ENCODE measurements around the gene OSCP1. TPM values are rescaled to one million over a fixed set of nuclear protein-coding genes. Genes with fewer than 3 reads are reported as not detected.
"Not testable (repeated sequence)": the region's sequence is repeated elsewhere in the genome, so short reads cannot be mapped to it uniquely, and the experiment has no call there.

The OSCP1 gene
- total RNA-seq, result 0.21 TPM

- no peaks in the 10 kb centered on the region for H3K9me3 ChIP-seq (ENCODE audit: low read depth, low read length)
- no peaks in the 10 kb centered on the region for H3K27me3 ChIP-seq (ENCODE audit: insufficient read depth, low read length)
- H3K4me3 ChIP-seq (ENCODE audit: low read length), result peak within 1 kb of the TSS; percentile 62
Observed at GRCh38 chr1:36450270-36450918, at the start of gene OSCP1. Gene OSCP1 (minus strand): TSS chr1:36450451. CDS start chr1:36450369, 82 bp downstream.

GRCh38 chr1:36497207-36497606, 47.0 kb upstream of the OSCP1 start:
- no peaks in the 10 kb centered on the region for H3K9me3 ChIP-seq (ENCODE audit: low read depth, low read length)
- no peaks in the 10 kb centered on the region for H3K27me3 ChIP-seq (ENCODE audit: insufficient read depth, low read length)
- H3K4me1 ChIP-seq (ENCODE audit: insufficient read depth, low read length), result no peaks in the 10 kb centered on the region

More at GRCh38 chr1:36450270-36450918, at the start of gene OSCP1:
- H3K4me1 ChIP-seq (ENCODE audit: insufficient read depth, low read length), result peaks cover 25% of the 10 kb centered on the region

GRCh38 chr1:36494971-36495370, 44.7 kb upstream of the OSCP1 start:
- H3K4me1 ChIP-seq (ENCODE audit: insufficient read depth, low read length), result no peaks in the 10 kb centered on the region
- no peak overlapping the region for H3K4me3 ChIP-seq (ENCODE audit: low read length)
- no peaks in the 10 kb centered on the region for H3K27me3 ChIP-seq (ENCODE audit: insufficient read depth, low read length)
- no peaks in the 10 kb centered on the region for H3K9me3 ChIP-seq (ENCODE audit: low read depth, low read length)

More at GRCh38 chr1:36497207-36497606, 47.0 kb upstream of the OSCP1 start:
- no peak overlapping the region for H3K4me3 ChIP-seq (ENCODE audit: low read length)

- H3K27me3 ChIP-seq (ENCODE audit: insufficient read depth, low read length), result no peaks in the 10 kb centered on the region
- H3K4me1 ChIP-seq (ENCODE audit: insufficient read depth, low read length), result peaks cover 4% of the 10 kb centered on the region
- no peaks in the 10 kb centered on the region for H3K9me3 ChIP-seq (ENCODE audit: low read depth, low read length)
- no peak overlapping the region for H3K4me3 ChIP-seq (ENCODE audit: low read length)
Observed at GRCh38 chr1:36493524-36493923, 43.3 kb upstream of the OSCP1 start.

- no peak overlapping the region for H3K4me3 ChIP-seq (ENCODE audit: low read length)
- no peaks in the 10 kb centered on the region for H3K9me3 ChIP-seq (ENCODE audit: low read depth, low read length)
- H3K27me3 ChIP-seq (ENCODE audit: insufficient read depth, low read length), result no peaks in the 10 kb centered on the region
- peaks cover 13% of the 10 kb centered on the region for H3K4me1 ChIP-seq (ENCODE audit: insufficient read depth, low read length)
Observed at GRCh38 chr1:36492491-36492890, 42.2 kb upstream of the OSCP1 start.

GRCh38 chr1:36489258-36490051, 39.2 kb upstream of the OSCP1 start:
- peaks cover 44% of the 10 kb centered on the region for H3K4me1 ChIP-seq (ENCODE audit: insufficient read depth, low read length)
- H3K4me3 ChIP-seq (ENCODE audit: low read length); H3K9me3 ChIP-seq (ENCODE audit: low read depth, low read length); H3K27me3 ChIP-seq (ENCODE audit: insufficient read depth, low read length): not testable (repeated sequence)

- H3K4me1 ChIP-seq (ENCODE audit: insufficient read depth, low read length), result peaks cover 58% of the 10 kb centered on the region
- H3K4me3 ChIP-seq (ENCODE audit: low read length), result no peak overlapping the region
- no peaks in the 10 kb centered on the region for H3K9me3 ChIP-seq (ENCODE audit: low read depth, low read length)
- no peaks in the 10 kb centered on the region for H3K27me3 ChIP-seq (ENCODE audit: insufficient read depth, low read length)
Observed at GRCh38 chr1:36487906-36488305, 37.7 kb upstream of the OSCP1 start.

- not testable (repeated sequence) for H3K9me3 ChIP-seq (ENCODE audit: low read depth, low read length); H3K4me3 ChIP-seq (ENCODE audit: low read length); H3K27me3 ChIP-seq (ENCODE audit: insufficient read depth, low read length)
- H3K4me1 ChIP-seq (ENCODE audit: insufficient read depth, low read length), result peaks cover 62% of the 10 kb centered on the region
Observed at GRCh38 chr1:36487336-36487725, 37.1 kb upstream of the OSCP1 start.

GRCh38 chr1:36486439-36487335, 36.4 kb upstream of the OSCP1 start:
- Histone ChIP-seq H3K9me3 (ENCODE audit: low read depth, low read length) (no peaks in the 10 kb centered on the region), H3K4me1 (ENCODE audit: insufficient read depth, low read length) (peaks cover 65% of the 10 kb centered on the region), H3K4me3 (ENCODE audit: low read length) (no peak overlapping the region), H3K27me3 (ENCODE audit: insufficient read depth, low read length) (no peaks in the 10 kb centered on the region)

GRCh38 chr1:36486093-36486438, 35.8 kb upstream of the OSCP1 start:
- Histone ChIP-seq H3K9me3 (ENCODE audit: low read depth, low read length) (no peaks in the 10 kb centered on the region), H3K4me3 (ENCODE audit: low read length) (no peak overlapping the region), H3K27me3 (ENCODE audit: insufficient read depth, low read length) (no peaks in the 10 kb centered on the region), H3K4me1 (ENCODE audit: insufficient read depth, low read length) (peaks cover 71% of the 10 kb centered on the region)

- Histone ChIP-seq H3K4me1 (ENCODE audit: insufficient read depth, low read length) (peaks cover 91% of the 10 kb centered on the region), H3K9me3 (ENCODE audit: low read depth, low read length) (no peaks in the 10 kb centered on the region), H3K4me3 (ENCODE audit: low read length) (no peak overlapping the region), H3K27me3 (ENCODE audit: insufficient read depth, low read length) (no peaks in the 10 kb centered on the region)
Observed at GRCh38 chr1:36484099-36484498, 33.8 kb upstream of the OSCP1 start.

GRCh38 chr1:36482724-36483388, 32.6 kb upstream of the OSCP1 start, which contains the start of gene CSF3R:
Gene CSF3R (minus strand): TSS chr1:36482913. CDS start chr1:36479496, 3,417 bp downstream.
- H3K27me3 ChIP-seq (ENCODE audit: insufficient read depth, low read length), result no peaks in the 10 kb centered on the region
- peak within 1 kb of the TSS; percentile 61 for H3K4me3 ChIP-seq (ENCODE audit: low read length)
- H3K9me3 ChIP-seq (ENCODE audit: low read depth, low read length), result no peaks in the 10 kb centered on the region
- H3K4me1 ChIP-seq (ENCODE audit: insufficient read depth, low read length), result peaks cover 84% of the 10 kb centered on the region

- Histone ChIP-seq H3K27me3 (ENCODE audit: insufficient read depth, low read length) (no peaks in the 10 kb centered on the region), H3K4me1 (ENCODE audit: insufficient read depth, low read length) (peaks cover 76% of the 10 kb centered on the region), H3K4me3 (ENCODE audit: low read length) (peak overlapping the region; percentile 61), H3K9me3 (ENCODE audit: low read depth, low read length) (no peaks in the 10 kb centered on the region)
Observed at GRCh38 chr1:36481771-36482723, 31.8 kb upstream of the OSCP1 start.

GRCh38 chr1:36481091-36481490, 30.8 kb upstream of the OSCP1 start:
- peaks cover 66% of the 10 kb centered on the region for H3K4me1 ChIP-seq (ENCODE audit: insufficient read depth, low read length)
- no peaks in the 10 kb centered on the region for H3K27me3 ChIP-seq (ENCODE audit: insufficient read depth, low read length)
- H3K4me3 ChIP-seq (ENCODE audit: low read length), result peak overlapping the region; percentile 61
- H3K9me3 ChIP-seq (ENCODE audit: low read depth, low read length), result no peaks in the 10 kb centered on the region

All from mononuclear cell (primary cell).